NT2/D1 (cell line): ENCODE measurements around the gene TMEM156.

Experiments
- SUZ12 ChIP-seq: IDR thresholded peaks from 2 replicates; pipeline ENCODE4 v1.6.1; 2011; ENCODE audit not compliant: insufficient read length, insufficient read depth; ENCODE audit errors: extremely low read depth
- ZNF274 ChIP-seq: IDR thresholded peaks from 2 replicates; pipeline ENCODE4 v1.6.1; 2011; ENCODE audit warnings: mild to moderate bottlenecking, low read depth, low read length

DNA sequence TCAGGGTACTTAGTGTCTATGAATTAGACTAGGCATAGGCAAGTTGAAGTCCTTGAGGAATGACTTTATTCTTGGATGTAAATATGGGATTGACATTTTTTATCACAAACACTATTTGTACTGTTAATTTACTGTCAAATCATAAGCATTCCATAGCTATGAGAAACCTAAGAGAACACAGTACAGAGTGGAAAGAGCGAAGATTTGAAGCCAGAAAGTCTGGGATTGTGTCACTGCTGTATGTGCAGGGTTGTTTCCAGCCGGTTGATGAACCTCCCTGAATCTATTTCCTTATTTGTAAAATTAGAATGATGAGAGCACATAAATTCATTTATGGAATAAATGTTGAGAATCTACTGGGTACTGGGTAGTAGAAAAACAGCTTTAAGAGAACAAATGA is 15.5 kb upstream of the TMEM156 start:
- TF ChIP-seq SUZ12: no peak
- no peak for TF ChIP-seq ZNF274
